GM18861 (cell line): ENCODE results near the gene FGF1.
"Not testable (repeated sequence)": the region's sequence is repeated elsewhere in the genome, so short reads cannot be mapped to it uniquely, and the experiment has no call there.

Experiments used
- ATAC-seq: cut with Tn5 transposase; IDR thresholded peaks from one replicate; pipeline ENCODE4 v1.9.1; 2021; ENCODE audit not compliant: unreplicated experiment

Gene FGF1

GRCh38 chr5:142671266-142671665 is 14.6 kb downstream of the FGF1 start:
- ATAC-seq: no peak

GRCh38 chr5:142670804-142671203 is 15.1 kb downstream of the FGF1 start:
- no peak for ATAC-seq

- no peak for ATAC-seq
These were observed 16.4 kb downstream of the FGF1 start for GRCh38 chr5:142669477-142669876.

- no peak for ATAC-seq
These were observed 17.6 kb downstream of the FGF1 start for GRCh38 chr5:142668336-142668735.

GRCh38 chr5:142667831-142668230 is 18.1 kb downstream of the FGF1 start:
- ATAC-seq: no peak

- no peak for ATAC-seq
These were observed 21.3 kb downstream of the FGF1 start for GRCh38 chr5:142664636-142665035.

- ATAC-seq: no peak
These were observed 21.8 kb downstream of the FGF1 start for GRCh38 chr5:142664067-142664466.

- no peak for ATAC-seq
These were observed 22.6 kb downstream of the FGF1 start for GRCh38 chr5:142663246-142663645.

- no peak for ATAC-seq
These were observed 23.9 kb downstream of the FGF1 start for GRCh38 chr5:142661957-142662356.

GRCh38 chr5:142661143-142661542 is 24.7 kb downstream of the FGF1 start:
- no peak for ATAC-seq

- no peak for ATAC-seq
These were observed 25.2 kb downstream of the FGF1 start for GRCh38 chr5:142660731-142661130.

GRCh38 chr5:142660196-142660595 is 25.7 kb downstream of the FGF1 start:
- ATAC-seq: no peak

- no peak for ATAC-seq
These were observed 26.5 kb downstream of the FGF1 start for GRCh38 chr5:142659405-142659804.

- no peak for ATAC-seq
These were observed 27.6 kb downstream of the FGF1 start for GRCh38 chr5:142658278-142658677.

GRCh38 chr5:142657446-142657845 is 28.4 kb downstream of the FGF1 start:
- ATAC-seq: no peak

GRCh38 chr5:142655339-142656267 is 30.3 kb downstream of the FGF1 start:
- ATAC-seq: peak; percentile 60

- ATAC-seq: no peak
These were observed 31.3 kb downstream of the FGF1 start for GRCh38 chr5:142654578-142655058.

- no peak for ATAC-seq
These were observed 32.6 kb downstream of the FGF1 start for GRCh38 chr5:142653321-142653720.

GRCh38 chr5:142652563-142652962 is 33.3 kb downstream of the FGF1 start:
- no peak for ATAC-seq

- no peak for ATAC-seq
These were observed 35.0 kb downstream of the FGF1 start for GRCh38 chr5:142650881-142651280.

- ATAC-seq: no peak
These were observed 35.8 kb downstream of the FGF1 start for GRCh38 chr5:142650060-142650459.

- ATAC-seq: not testable (repeated sequence)
These were observed 37.8 kb downstream of the FGF1 start for GRCh38 chr5:142648108-142648507.

- no peak for ATAC-seq
These were observed 40.4 kb downstream of the FGF1 start for GRCh38 chr5:142645456-142645855.
